IPS-18a (cell line): ENCODE measurements around the gene HHLA2.

Source experiments
- H3K27ac ChIP-seq: one replicate; pipeline ENCODE4 v1.5.1; 2013; ENCODE audit warnings: low read length
- H3K27me3 ChIP-seq: one replicate; pipeline ENCODE4 v1.6.1; 2013; ENCODE audit warnings: mild to moderate bottlenecking, low read length; ENCODE audit not compliant: control insufficient read depth, insufficient read depth
- H3K36me3 ChIP-seq: one replicate; pipeline ENCODE4 v1.6.1; 2013; ENCODE audit warnings: low read depth, low read length; ENCODE audit not compliant: control insufficient read depth
- H3K4me1 ChIP-seq: one replicate; pipeline ENCODE4 v1.6.1; 2013; ENCODE audit warnings: low read depth, low read length; ENCODE audit not compliant: control insufficient read depth
- H3K4me3 ChIP-seq: one replicate; pipeline ENCODE4 v1.5.1; 2013; ENCODE audit warnings: low read length
- H3K9ac ChIP-seq: one replicate; pipeline ENCODE4 v1.6.1; 2013; ENCODE audit warnings: mild to moderate bottlenecking, low read length, moderate library complexity
- H3K9me3 ChIP-seq: one replicate; pipeline ENCODE4 v1.6.1; 2013; ENCODE audit warnings: low read depth, low read length; ENCODE audit not compliant: control insufficient read depth

The HHLA2 gene

GRCh38 chr3:108301695-108302404 lies 5.5 kb downstream of the HHLA2 start:
- Histone ChIP-seq H3K9ac (no peak overlapping the region), H3K4me3 (no peak overlapping the region), H3K4me1 (no peaks in the 10 kb centered on the region), H3K27ac (no peak overlapping the region), H3K36me3 (no peaks in the 10 kb centered on the region), H3K27me3 (no peaks in the 10 kb centered on the region), H3K9me3 (no peaks in the 10 kb centered on the region)

GRCh38 chr3:108302570-108302969 lies 6.2 kb downstream of the HHLA2 start:
- Histone ChIP-seq H3K9me3 (no peaks in the 10 kb centered on the region), H3K4me3 (no peak overlapping the region), H3K9ac (no peak overlapping the region), H3K27ac (no peak overlapping the region), H3K36me3 (no peaks in the 10 kb centered on the region), H3K27me3 (no peaks in the 10 kb centered on the region), H3K4me1 (no peaks in the 10 kb centered on the region)

- Histone ChIP-seq H3K27ac (no peak overlapping the region), H3K4me3 (no peak overlapping the region), H3K9me3 (no peaks in the 10 kb centered on the region), H3K9ac (no peak overlapping the region), H3K36me3 (no peaks in the 10 kb centered on the region), H3K4me1 (no peaks in the 10 kb centered on the region), H3K27me3 (no peaks in the 10 kb centered on the region)
Observed at GRCh38 chr3:108305484-108306172, 9.3 kb downstream of the HHLA2 start.

GRCh38 chr3:108311797-108312196 lies 15.4 kb downstream of the HHLA2 start:
- H3K36me3 ChIP-seq: no peaks in the 10 kb centered on the region
- no peak overlapping the region for H3K4me3 ChIP-seq
- no peaks in the 10 kb centered on the region for H3K9me3 ChIP-seq
- no peak overlapping the region for H3K9ac ChIP-seq
- H3K27ac ChIP-seq: no peak overlapping the region
- H3K4me1 ChIP-seq: no peaks in the 10 kb centered on the region
- H3K27me3 ChIP-seq: no peaks in the 10 kb centered on the region

GRCh38 chr3:108312656-108313055 lies 16.3 kb downstream of the HHLA2 start:
- Histone ChIP-seq H3K36me3 (no peaks in the 10 kb centered on the region), H3K27me3 (no peaks in the 10 kb centered on the region), H3K9ac (no peak overlapping the region), H3K27ac (no peak overlapping the region), H3K4me1 (no peaks in the 10 kb centered on the region), H3K4me3 (no peak overlapping the region), H3K9me3 (no peaks in the 10 kb centered on the region)

- Histone ChIP-seq H3K4me3 (no peak overlapping the region), H3K4me1 (no peaks in the 10 kb centered on the region), H3K9ac (no peak overlapping the region), H3K27me3 (no peaks in the 10 kb centered on the region), H3K36me3 (no peaks in the 10 kb centered on the region), H3K27ac (no peak overlapping the region), H3K9me3 (no peaks in the 10 kb centered on the region)
Observed at GRCh38 chr3:108315767-108316301, 19.5 kb downstream of the HHLA2 start.

- no peaks in the 10 kb centered on the region for H3K36me3 ChIP-seq
- H3K27me3 ChIP-seq: no peaks in the 10 kb centered on the region
- no peaks in the 10 kb centered on the region for H3K9me3 ChIP-seq
- H3K27ac ChIP-seq: no peak overlapping the region
- no peak overlapping the region for H3K4me3 ChIP-seq
- no peaks in the 10 kb centered on the region for H3K4me1 ChIP-seq
- no peak overlapping the region for H3K9ac ChIP-seq
Observed at GRCh38 chr3:108319428-108320082, 23.2 kb downstream of the HHLA2 start.

- no peak overlapping the region for H3K27ac ChIP-seq
- H3K36me3 ChIP-seq: no peaks in the 10 kb centered on the region
- H3K4me1 ChIP-seq: no peaks in the 10 kb centered on the region
- H3K9ac ChIP-seq: no peak overlapping the region
- no peak overlapping the region for H3K4me3 ChIP-seq
- no peaks in the 10 kb centered on the region for H3K9me3 ChIP-seq
- H3K27me3 ChIP-seq: no peaks in the 10 kb centered on the region
Observed at GRCh38 chr3:108320746-108321350, 24.5 kb downstream of the HHLA2 start.

GRCh38 chr3:108322352-108322751 lies 26.0 kb downstream of the HHLA2 start:
- Histone ChIP-seq H3K4me1 (no peaks in the 10 kb centered on the region), H3K9me3 (no peaks in the 10 kb centered on the region), H3K36me3 (no peaks in the 10 kb centered on the region), H3K4me3 (no peak overlapping the region), H3K27me3 (no peaks in the 10 kb centered on the region), H3K9ac (no peak overlapping the region), H3K27ac (no peak overlapping the region)

GRCh38 chr3:108324177-108324576 lies 27.8 kb downstream of the HHLA2 start:
- Histone ChIP-seq H3K36me3 (no peaks in the 10 kb centered on the region), H3K27ac (no peak overlapping the region), H3K4me1 (no peaks in the 10 kb centered on the region), H3K9me3 (no peaks in the 10 kb centered on the region), H3K27me3 (no peaks in the 10 kb centered on the region), H3K4me3 (no peak overlapping the region), H3K9ac (no peak overlapping the region)

GRCh38 chr3:108327168-108327567 lies 30.8 kb downstream of the HHLA2 start:
- no peaks in the 10 kb centered on the region for H3K27me3 ChIP-seq
- no peaks in the 10 kb centered on the region for H3K9me3 ChIP-seq
- no peak overlapping the region for H3K9ac ChIP-seq
- no peaks in the 10 kb centered on the region for H3K36me3 ChIP-seq
- H3K4me3 ChIP-seq: no peak overlapping the region
- no peak overlapping the region for H3K27ac ChIP-seq
- no peaks in the 10 kb centered on the region for H3K4me1 ChIP-seq
